Left hindlimb (tissue), 1 donor: ENCODE results near the gene GATA6.
A peak's percentile ranks its signal among the peaks of the same experiment; 100 is the strongest.

Source experiments
- DNase-seq: peaks from one replicate; pipeline ENCODE4 v3.0.0-alpha.2; 2018

The GATA6 gene

GRCh38 chr18:22169011-22169888, at the start of gene GATA6:
Gene GATA6 (plus strand): TSS chr18:22169589. CDS start chr18:22171145, 1,556 bp downstream.
- DNase-seq: peak; percentile 79

- DNase-seq: no peak
Measured at GRCh38 chr18:22124970-22125369, 44.4 kb upstream of the GATA6 start.

- DNase-seq: no peak
Measured at GRCh38 chr18:22128954-22129353, 40.4 kb upstream of the GATA6 start.

- DNase-seq: no peak
Measured at GRCh38 chr18:22129778-22130177, 39.6 kb upstream of the GATA6 start.

GRCh38 chr18:22132258-22132657, 37.1 kb upstream of the GATA6 start:
- no peak for DNase-seq

- DNase-seq: no peak
Measured at GRCh38 chr18:22132763-22133162, 36.6 kb upstream of the GATA6 start.

GRCh38 chr18:22136395-22136794, 33.0 kb upstream of the GATA6 start:
- DNase-seq: no peak

- no peak for DNase-seq
Measured at GRCh38 chr18:22141211-22141610, 28.2 kb upstream of the GATA6 start.

GRCh38 chr18:22143347-22144340, 25.7 kb upstream of the GATA6 start:
- DNase-seq: no peak

- no peak for DNase-seq
Measured at GRCh38 chr18:22145160-22145559, 24.2 kb upstream of the GATA6 start.

GRCh38 chr18:22149710-22150109, 19.7 kb upstream of the GATA6 start:
- no peak for DNase-seq

GRCh38 chr18:22152093-22152492, 17.3 kb upstream of the GATA6 start:
- no peak for DNase-seq

GRCh38 chr18:22153428-22153827, 16.0 kb upstream of the GATA6 start:
- no peak for DNase-seq

GRCh38 chr18:22155584-22155983, 13.8 kb upstream of the GATA6 start:
- DNase-seq: no peak

- DNase-seq: no peak
Measured at GRCh38 chr18:22159014-22159413, 10.4 kb upstream of the GATA6 start.

GRCh38 chr18:22161090-22161489, 8.3 kb upstream of the GATA6 start:
- DNase-seq: no peak

GRCh38 chr18:22163416-22164161, 5.8 kb upstream of the GATA6 start:
- DNase-seq: no peak

GRCh38 chr18:22164337-22165048, 4.9 kb upstream of the GATA6 start:
- DNase-seq: no peak

GRCh38 chr18:22165049-22165602, 4.3 kb upstream of the GATA6 start:
- DNase-seq: no peak

GRCh38 chr18:22165603-22166068, 3.8 kb upstream of the GATA6 start:
- no peak for DNase-seq

- no peak for DNase-seq
Measured at GRCh38 chr18:22166069-22166950, 3.1 kb upstream of the GATA6 start.
